HG02623 (cell line): ENCODE data around the gene HOMEZ.
"Not testable (repeated sequence)": the region's sequence is repeated elsewhere in the genome, so short reads cannot be mapped to it uniquely, and the experiment has no call there.

Experiments
- ATAC-seq: cut with Tn5 transposase; IDR thresholded peaks from one replicate; pipeline ENCODE4 v1.9.1; 2021; ENCODE audit warnings: moderate library complexity; ENCODE audit not compliant: unreplicated experiment

HOMEZ gene

DNA sequence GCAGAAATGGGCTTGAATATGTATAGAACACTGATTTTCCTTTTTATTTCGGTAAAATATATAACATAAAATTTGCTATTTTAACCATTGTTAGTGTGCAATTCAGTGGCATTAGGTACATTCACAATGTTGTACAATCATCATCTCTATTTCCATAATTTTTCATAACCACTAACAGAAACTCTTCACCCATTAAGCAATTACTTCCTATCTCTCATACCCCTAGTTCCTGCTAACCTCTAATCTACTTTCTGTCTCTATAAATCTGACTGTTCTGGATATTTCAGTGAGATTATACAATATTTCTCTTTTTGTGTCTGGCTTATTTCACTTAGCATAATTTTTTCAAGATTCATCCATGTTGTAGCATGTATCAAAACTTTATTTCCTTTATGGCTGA is 57.1 kb downstream of the HOMEZ start:
- no peak for ATAC-seq

DNA sequence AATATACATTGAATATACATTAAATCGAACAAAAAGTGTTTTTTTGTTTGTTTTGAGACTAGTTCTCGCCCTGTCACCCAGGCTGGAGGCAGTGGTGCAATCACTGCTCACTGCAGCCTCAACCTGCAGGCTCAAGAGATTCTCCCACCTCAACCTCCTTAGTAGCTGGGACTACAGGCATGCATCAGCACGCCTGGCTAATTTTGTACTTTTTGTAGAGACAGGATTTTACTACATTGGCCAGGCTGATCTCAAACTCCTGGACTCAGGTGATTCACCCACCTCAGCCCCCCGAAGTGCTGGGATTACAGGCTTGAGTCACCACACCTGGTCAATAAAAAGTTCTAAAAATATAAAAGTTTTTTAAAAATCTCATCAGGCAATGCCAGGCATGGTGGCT is 58.4 kb downstream of the HOMEZ start:
- ATAC-seq, result no peak

DNA sequence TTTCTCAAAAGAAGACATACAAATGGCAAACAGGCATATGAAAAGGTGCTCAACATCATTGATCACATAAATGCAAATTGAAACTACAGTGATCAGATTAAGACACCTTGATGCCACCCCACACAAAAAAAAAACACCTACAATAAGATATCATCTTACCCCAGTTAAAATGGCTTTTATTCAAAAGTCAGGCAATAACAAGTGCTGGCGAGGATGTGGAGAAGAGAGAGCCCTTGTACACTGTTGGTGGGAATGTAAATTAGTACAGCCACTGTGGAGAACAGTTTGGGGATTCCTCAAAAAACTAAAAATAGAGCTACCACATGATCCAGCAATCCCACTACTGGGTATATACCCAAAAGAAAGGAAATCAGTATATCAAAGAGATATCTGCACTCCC is 61.0 kb downstream of the HOMEZ start:
- ATAC-seq, result not testable (repeated sequence)
